GM18519 (cell line): Measurements from ENCODE around the gene MED16.
"Not testable (repeated sequence)": the region's sequence is repeated elsewhere in the genome, so short reads cannot be mapped to it uniquely, and the experiment has no call there.

Experiments
- ATAC-seq: cut with Tn5 transposase; IDR thresholded peaks from one replicate; pipeline ENCODE4 v1.9.1; 2021; ENCODE audit warnings: mild to moderate bottlenecking, moderate library complexity; ENCODE audit not compliant: unreplicated experiment, low FRiP score

MED16 gene

DNA sequence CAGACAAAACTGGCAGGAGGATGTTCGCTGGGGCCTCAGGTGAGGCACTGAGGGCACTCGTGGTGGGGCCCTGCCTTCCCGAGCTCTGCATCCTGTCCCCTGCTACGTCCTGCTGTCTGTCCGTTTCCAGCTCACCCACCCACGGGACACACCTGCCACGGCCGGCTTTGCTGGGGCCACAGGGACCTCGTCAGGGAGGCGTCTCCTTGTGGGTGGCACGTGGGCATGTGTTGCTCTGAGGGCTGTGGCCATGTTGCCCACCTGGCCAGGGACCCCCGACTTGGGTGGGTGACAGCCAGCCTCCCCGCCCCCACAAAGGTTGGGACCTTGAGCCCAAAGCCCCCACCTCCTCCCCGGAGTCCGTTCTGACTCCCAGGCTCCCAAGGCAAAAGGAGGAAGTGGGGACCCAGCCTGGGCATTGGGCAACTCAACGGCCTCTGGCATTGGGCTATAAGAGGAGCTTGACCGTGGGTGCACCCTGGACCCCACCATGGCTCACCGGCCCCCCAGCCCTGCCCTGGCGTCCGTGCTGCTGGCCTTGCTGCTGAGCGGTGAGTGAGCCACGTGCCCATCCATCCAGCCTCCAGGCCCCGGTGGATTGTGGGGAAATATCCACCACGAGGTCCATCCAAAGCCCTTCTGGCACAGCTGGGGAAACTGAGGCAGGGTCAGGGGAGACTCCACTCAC, 52.3 kb downstream of the MED16 start, which contains the start of gene PRTN3:
TSS of gene PRTN3 (plus strand) at position 481 of the 688 bp plus-strand sequence. CDS start at position 491, 10 bp downstream.
- no peak for ATAC-seq

DNA sequence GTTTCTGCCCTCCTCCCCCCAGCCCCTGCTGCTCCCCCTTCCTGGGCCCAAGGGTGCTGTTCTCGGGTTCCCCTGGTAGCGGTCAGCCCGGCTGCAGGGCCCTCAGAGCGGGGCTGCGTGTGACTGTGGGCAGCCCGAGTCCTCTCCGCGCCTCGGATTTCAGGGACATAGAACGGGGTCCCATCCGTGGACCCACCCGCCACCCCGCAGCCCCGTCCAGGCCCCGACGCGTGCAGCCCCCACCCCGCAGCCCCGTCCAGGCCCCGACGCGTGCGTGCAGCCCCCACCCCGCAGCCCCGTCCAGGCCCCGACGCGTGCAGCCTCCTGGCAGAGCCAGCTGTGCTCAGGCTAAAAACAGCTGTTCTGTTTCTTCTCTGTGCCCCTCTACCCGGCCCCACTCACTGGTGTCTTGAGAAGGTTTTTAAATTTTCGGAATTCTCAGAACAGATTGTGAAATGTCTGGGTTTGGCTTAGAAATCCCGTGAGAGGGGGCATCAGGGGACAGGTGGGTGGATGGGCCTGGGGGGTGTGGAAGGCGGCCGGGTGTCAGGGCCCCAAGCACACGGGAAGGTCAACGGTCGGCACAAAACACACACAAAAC, 57.7 kb downstream of the MED16 start:
- no peak for ATAC-seq

- ATAC-seq = no peak
Measured at GRCh38 chr19:834216-834615, 58.8 kb downstream of the MED16 start.

DNA sequence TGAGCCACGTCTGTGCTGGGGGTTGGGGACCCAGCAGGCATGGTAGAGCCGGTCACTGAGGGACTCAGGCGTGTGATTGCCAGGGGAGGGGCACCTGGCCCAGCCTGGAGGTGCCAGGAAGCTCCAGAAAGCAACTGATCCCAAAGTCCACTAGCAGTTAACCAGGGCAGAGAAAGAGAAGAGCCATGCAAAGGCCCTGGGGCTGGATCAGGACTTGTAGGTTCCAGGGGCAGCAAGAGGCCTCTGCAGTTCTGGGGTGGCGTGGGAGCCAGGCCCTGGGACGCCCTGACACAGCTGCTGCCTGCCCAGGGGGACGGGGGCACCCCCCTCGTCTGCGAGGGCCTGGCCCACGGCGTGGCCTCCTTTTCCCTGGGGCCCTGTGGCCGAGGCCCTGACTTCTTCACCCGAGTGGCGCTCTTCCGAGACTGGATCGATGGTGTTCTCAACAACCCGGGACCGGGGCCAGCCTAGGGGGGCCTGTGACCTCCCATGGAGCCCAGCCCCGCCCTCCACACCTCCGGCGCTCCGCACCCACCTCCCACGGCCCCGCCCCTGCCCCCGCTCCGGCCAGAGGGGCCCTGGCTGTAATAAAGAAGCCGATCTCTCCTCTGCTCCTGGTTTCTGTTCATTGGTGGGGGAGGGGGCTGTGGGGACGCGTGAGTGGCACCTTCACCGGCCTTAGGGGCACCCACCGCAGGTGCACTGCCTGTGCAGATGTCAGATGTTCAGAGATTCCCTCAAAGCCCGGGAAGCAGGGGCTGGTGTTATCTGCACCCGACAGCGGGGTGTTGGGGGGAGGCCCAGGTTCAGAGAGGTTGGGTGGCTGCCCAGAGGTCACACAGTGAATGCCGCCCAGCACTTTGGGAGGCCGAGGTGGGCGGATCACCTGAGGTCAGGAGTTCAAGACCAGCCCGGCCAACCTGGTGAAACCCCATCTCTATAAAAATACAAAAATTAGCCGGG, 61.3 kb downstream of the MED16 start:
- ATAC-seq = no peak

GRCh38 chr19:829129-829758, 63.7 kb downstream of the MED16 start:
- no peak for ATAC-seq

GRCh38 chr19:827710-828321, 65.2 kb downstream of the MED16 start, which contains the start of gene AZU1:
Gene AZU1, plus strand, starts transcription at chr19:827837. Its CDS starts 10 bp downstream, at chr19:827847.
- ATAC-seq = no peak

DNA sequence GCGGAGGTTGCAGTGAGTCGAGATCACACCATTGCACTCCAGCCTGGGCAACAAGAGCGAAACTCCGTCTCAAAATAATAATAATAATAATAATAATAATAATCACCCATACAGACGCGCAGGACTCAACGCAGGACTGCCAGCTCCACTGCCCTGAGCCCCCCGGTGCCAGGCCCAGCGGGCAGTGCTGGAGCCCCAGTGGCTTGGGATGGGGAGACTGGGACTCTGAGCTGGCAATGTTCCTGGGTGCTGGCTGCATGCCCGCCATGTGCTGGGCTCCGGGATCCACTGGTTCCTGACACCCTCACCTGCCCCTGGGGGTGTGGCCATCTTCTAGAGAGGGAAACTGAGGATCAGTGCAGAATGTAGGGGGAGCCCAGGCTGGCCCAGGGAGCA, 65.7 kb downstream of the MED16 start:
- no peak for ATAC-seq

- no peak for ATAC-seq
Measured at GRCh38 chr19:825897-826644, 66.9 kb downstream of the MED16 start.

DNA sequence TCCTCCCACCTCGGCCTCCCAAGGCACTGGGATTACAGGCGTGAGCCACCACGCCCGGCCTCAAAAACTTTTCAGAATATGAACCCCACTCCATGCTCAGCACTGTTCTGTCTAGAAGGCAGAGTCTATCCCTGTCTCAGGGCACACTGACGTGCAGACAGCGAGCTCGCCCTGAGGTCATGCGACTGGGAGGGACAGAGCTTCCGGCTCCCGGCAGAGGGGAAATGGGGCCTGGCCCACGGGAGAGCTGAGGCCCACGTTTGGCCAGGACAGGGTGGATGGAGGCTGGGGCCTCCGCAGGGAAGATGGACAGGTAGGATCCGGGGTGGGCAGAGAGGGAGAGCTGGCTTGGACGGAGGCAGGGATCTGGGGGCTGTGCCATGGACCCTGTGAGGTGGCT, 68.1 kb downstream of the MED16 start:
- ATAC-seq = no peak

DNA sequence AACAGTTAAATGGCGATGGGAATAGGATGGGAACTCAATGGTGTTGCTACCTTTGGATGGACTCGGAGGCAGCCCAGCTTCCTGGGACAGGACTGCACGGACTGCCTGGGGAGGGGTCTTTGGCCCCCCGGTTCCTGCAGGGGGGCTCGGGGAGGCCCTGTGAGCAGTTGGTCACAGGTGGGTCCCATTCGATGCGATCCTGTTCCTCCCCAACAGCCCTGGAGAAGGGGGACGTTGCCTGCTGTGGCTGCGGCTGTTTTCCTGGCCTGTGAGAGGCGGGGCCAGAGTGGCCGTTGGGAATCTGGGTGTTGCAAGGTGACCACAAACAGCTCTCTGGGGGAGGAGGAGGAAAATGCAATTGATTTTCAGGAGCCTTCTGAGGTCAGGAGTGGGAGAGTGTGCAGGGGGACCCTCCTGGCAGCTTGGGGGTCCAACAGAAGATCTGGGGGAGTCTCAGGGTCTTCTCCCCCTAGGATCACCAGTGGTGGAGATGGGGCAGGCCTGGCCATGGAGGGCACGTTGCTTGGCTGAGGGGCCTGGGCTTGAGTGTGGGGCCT, 69.3 kb downstream of the MED16 start:
- no peak for ATAC-seq

DNA sequence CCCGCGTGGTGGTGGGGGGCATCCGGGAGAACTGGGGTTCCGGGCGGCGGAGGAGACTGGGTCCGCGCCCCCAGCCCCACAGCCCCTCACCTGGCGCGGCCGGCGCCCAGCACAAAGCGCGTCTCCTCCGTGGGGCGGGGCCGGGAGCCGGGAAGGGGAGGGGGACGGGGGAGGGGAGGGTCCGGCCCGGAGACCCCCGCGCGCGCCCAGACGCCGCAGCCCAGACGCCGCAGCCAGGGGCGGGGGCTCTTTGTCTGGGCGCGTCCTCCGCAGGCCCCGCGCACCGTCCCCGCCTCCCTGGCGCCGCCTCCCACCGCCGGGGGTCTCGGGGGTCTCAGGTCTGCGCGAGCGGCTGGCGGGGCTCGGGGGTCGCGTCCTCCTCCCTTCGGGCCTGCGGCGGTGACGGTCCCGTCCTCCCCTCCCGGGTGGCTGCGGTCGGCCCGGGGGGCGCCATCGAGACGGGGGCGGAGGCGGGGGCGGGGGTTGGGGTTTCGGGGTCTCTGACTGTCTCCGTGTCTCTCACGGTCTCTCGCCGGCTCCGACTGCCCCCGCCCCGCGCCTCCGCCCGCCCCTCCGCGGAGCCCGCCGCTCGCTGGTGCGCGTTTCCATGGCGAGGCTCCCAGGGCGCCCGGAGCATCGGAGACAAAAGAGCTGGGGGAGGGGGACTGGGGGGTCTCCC, 71.0 kb downstream of the MED16 start, which contains the start of gene PLPPR3:
TSS of gene PLPPR3 (minus strand) at position 131 of the 679 bp plus-strand sequence. CDS start 396 bp downstream, outside the sequence.
- ATAC-seq = no peak

DNA sequence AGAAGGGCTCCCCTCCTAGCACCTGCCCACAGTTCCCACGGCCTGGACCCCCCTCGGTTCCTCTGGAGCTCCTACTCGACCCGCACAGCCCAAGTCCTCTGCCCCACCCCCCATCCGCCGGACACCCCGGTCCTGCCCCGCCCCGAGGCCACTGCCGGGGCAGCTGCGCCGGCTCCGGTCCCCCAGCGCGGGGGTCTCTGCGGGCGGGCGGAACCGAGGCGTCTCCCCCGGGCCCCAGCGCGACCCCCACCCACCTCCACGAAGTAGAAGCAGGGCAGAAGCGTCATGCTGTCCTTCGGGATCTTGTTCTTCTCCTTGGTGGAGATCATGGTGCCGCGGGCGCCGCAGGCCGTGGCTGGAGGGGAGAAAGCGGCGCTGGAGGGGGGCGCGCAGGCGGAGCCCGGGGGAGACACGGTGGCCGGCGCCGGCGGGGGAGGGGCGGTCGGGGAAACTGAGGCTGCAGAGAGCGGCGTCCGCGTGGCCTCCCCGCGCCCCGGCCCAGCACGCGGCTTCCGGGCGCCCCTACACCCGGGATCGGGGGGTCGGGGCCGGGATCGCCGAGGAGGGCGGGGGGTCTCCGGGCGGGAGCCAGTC, 71.7 kb downstream of the MED16 start:
- ATAC-seq = no peak

DNA sequence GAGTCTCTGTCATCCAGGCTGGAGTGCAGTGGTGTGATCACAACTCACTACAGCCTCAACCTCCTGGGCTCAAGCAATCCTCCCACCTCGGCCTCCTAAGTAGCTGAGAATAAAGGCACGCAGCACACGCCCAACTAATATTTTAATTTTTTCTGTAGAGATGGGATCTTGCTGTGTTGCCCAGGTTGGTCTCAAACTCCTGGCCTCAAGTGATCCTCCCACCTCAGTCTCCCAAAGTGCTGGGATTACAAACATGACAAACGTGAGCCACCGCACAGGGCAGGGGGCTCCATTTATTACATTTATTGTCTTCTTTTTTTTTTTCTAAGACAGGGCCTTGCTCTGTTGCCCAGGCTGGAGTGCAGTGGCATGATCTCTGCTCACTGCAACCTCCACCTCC, 72.8 kb downstream of the MED16 start:
- not testable (repeated sequence) for ATAC-seq
